SU-DHL-6 (cell line): ENCODE measurements around the gene RNASE8.

Experiments
- H2AFZ ChIP-seq: fragments of 200-600 bp; sonication (generic); 2 replicates; pipeline ENCODE4 v1.6.1; 2014; ENCODE audit warnings: low read depth, mild to moderate bottlenecking, moderate library complexity, mixed read lengths, antibody characterized with exemption, low read length; ENCODE audit not compliant: severe bottlenecking
- H3F3A ChIP-seq: fragments of 200-600 bp; shearing (Covaris generic); 2 replicates; pipeline ENCODE4 v1.6.0; 2016; ENCODE audit warnings: antibody characterized with exemption, mild to moderate bottlenecking; ENCODE audit not compliant: insufficient read depth
- H3K27ac ChIP-seq: fragments of 200-600 bp; sonication (generic); 2 replicates; pipeline ENCODE4 v1.5.1; 2016; ENCODE audit warnings: low read depth, mild to moderate bottlenecking, low read length, moderate library complexity, mixed read lengths
- H3K27me3 ChIP-seq: fragments of 200-600 bp; sonication (generic), shearing (Covaris generic); 2 replicates; pipeline ENCODE4 v1.6.0; 2014; ENCODE audit warnings: mild to moderate bottlenecking, low read length
- H3K36me3 ChIP-seq: fragments of 200-600 bp; sonication (generic); 2 replicates; pipeline ENCODE4 v1.6.1; 2014; ENCODE audit warnings: mild to moderate bottlenecking, low read length, mixed read lengths
- H3K4me2 ChIP-seq: fragments of 300-600, 200-600 bp; shearing (Covaris generic), sonication (generic); 2 replicates; pipeline ENCODE4 v1.6.0; 2014; ENCODE audit warnings: low read length, low read depth, mild to moderate bottlenecking; ENCODE audit not compliant: poor library complexity, severe bottlenecking
- H3K4me3 ChIP-seq: fragments of 200-600 bp; sonication (generic); 2 replicates; pipeline ENCODE4 v1.5.1; 2014; ENCODE audit warnings: antibody characterized with exemption, low read length, mild to moderate bottlenecking, mixed read lengths; ENCODE audit not compliant: insufficient read depth, poor library complexity, severe bottlenecking
- H3K79me2 ChIP-seq: fragments of 200-600 bp; sonication (generic); 2 replicates; pipeline ENCODE4 v1.6.1; 2014; ENCODE audit warnings: mild to moderate bottlenecking, low read length, moderate library complexity; ENCODE audit not compliant: insufficient read depth
- H3K9ac ChIP-seq: fragments of 200-600 bp; sonication (generic); 2 replicates; pipeline ENCODE4 v1.7.0; 2014; ENCODE audit warnings: mild to moderate bottlenecking, low read length
- H3K9me2 ChIP-seq: fragments of 200-600 bp; sonication (generic); replicated peaks from 2 replicates; pipeline ENCODE4 v1.6.1; 2014; ENCODE audit warnings: low read length; ENCODE audit not compliant: insufficient read depth
- H3K9me3 ChIP-seq: fragments of 200-600 bp; sonication (generic); 2 replicates; pipeline ENCODE4 v1.6.1; 2014; ENCODE audit warnings: low read length, mixed read lengths; ENCODE audit not compliant: insufficient read depth
- H4K20me1 ChIP-seq: fragments of 200-600 bp; sonication (generic); 2 replicates; pipeline ENCODE4 v1.6.1; 2014; ENCODE audit warnings: low read depth, mild to moderate bottlenecking, antibody characterized with exemption, low read length, moderate library complexity, mixed read lengths
- CTCF ChIP-seq: fragments of 200-600 bp; sonication (generic); IDR thresholded peaks from one replicate; pipeline ENCODE4 v1.5.1; 2017; ENCODE audit warnings: antibody characterized with exemption, mild to moderate bottlenecking, low read length, moderate library complexity; ENCODE audit not compliant: insufficient read depth, poor library complexity, severe bottlenecking
- EZH2phosphoT487 ChIP-seq: fragments of 200-600 bp; sonication (generic), shearing (Covaris generic); conservative IDR thresholded peaks from 2 replicates; pipeline ENCODE4 v1.6.1; 2018; ENCODE audit warnings: mild to moderate bottlenecking, antibody characterized with exemption, low read length, moderate library complexity, mixed read lengths

RNASE8 gene

GRCh38 chr14:21093769-21094681, 36.4 kb downstream of the RNASE8 start:
- Histone ChIP-seq H3K9me3 (no peaks in the 10 kb centered on the region), H3F3A (peaks cover 3% of the 10 kb centered on the region; the same call in 1 of the 2 replicates), H3K79me2 (no peaks in the 10 kb centered on the region), H3K4me3 (no peak overlapping the region), H4K20me1 (no peaks in the 10 kb centered on the region), H3K9me2 (no peaks in the 10 kb centered on the region), H3K36me3 (no peaks in the 10 kb centered on the region), H3K9ac (no peak overlapping the region), H3K27ac (no peak overlapping the region), H2AFZ (no peak overlapping the region), H3K27me3 (no peaks in the 10 kb centered on the region), H3K4me2 (no peak overlapping the region)
- TF ChIP-seq EZH2phosphoT487, result no peak
- no peak for TF ChIP-seq CTCF

- Histone ChIP-seq H2AFZ (no peak overlapping the region), H3F3A (peaks cover 4% of the 10 kb centered on the region; the same call in 1 of the 2 replicates), H3K4me3 (no peak overlapping the region), H3K9me3 (no peaks in the 10 kb centered on the region), H3K27me3 (no peaks in the 10 kb centered on the region), H3K9me2 (no peaks in the 10 kb centered on the region), H3K4me2 (no peak overlapping the region), H4K20me1 (no peaks in the 10 kb centered on the region), H3K36me3 (no peaks in the 10 kb centered on the region), H3K27ac (no peak overlapping the region), H3K9ac (no peak overlapping the region), H3K79me2 (no peaks in the 10 kb centered on the region)
- no peak for TF ChIP-seq CTCF
- TF ChIP-seq EZH2phosphoT487, result no peak
Measured at GRCh38 chr14:21095430-21096205, 38.0 kb downstream of the RNASE8 start.

GRCh38 chr14:21096438-21096837, 38.8 kb downstream of the RNASE8 start:
- Histone ChIP-seq H3K9me3 (no peaks in the 10 kb centered on the region), H3K36me3 (no peaks in the 10 kb centered on the region), H3K4me3 (no peak overlapping the region), H3K9ac (no peak overlapping the region), H3K4me2 (no peak overlapping the region), H3F3A (peaks cover 4% of the 10 kb centered on the region; the same call in 1 of the 2 replicates), H3K27me3 (no peaks in the 10 kb centered on the region), H3K27ac (no peak overlapping the region), H3K9me2 (no peaks in the 10 kb centered on the region), H3K79me2 (no peaks in the 10 kb centered on the region), H4K20me1 (no peaks in the 10 kb centered on the region), H2AFZ (no peak overlapping the region)
- TF ChIP-seq EZH2phosphoT487 (no peak), CTCF (no peak)
